SK-N-SH treated with all-trans-retinoic acid at 6 μM for 48 hours (cell line): Measurements from ENCODE around the gene CENPA.

ENCODE experiments used
- ATAC-seq: fragments of 200-7000 bp; cut with Tn5 transposase; 3 replicates; pipeline ENCODE4 v1.9.1; 2020; ENCODE audit warnings: mild to moderate bottlenecking, moderate library complexity
- ARNTL ChIP-seq: fragments of 450-650 bp; formaldehyde crosslinking; IDR thresholded peaks from 2 replicates; pipeline ENCODE4 v1.5.0; 2020; ENCODE audit warnings: low read depth, mild to moderate bottlenecking, moderate library complexity, borderline replicate concordance
- BACH2 ChIP-seq: fragments of 250-450 bp; sonication (Bioruptor Pico); IDR thresholded peaks from 2 replicates; pipeline ENCODE4 v1.9.0; 2021; ENCODE audit warnings: mild to moderate bottlenecking, borderline replicate concordance
- CREB5 ChIP-seq: fragments of 250-450 bp; sonication (Bioruptor Pico); IDR thresholded peaks from 2 replicates; pipeline ENCODE4 v1.5.1; 2020; ENCODE audit warnings: low read depth, mild to moderate bottlenecking, moderate library complexity
- CSDC2 ChIP-seq: fragments of 250-450 bp; sonication (Bioruptor Pico); IDR thresholded peaks from 2 replicates; pipeline ENCODE4 v1.5.0; 2020; ENCODE audit warnings: mild to moderate bottlenecking, moderate library complexity
- CSRNP3 ChIP-seq: fragments of 250-450 bp; sonication (Bioruptor Pico); IDR thresholded peaks from 2 replicates; pipeline ENCODE4 v1.5.1; 2021; ENCODE audit warnings: mild to moderate bottlenecking, moderate library complexity
- ESRRG ChIP-seq: fragments of 250-450 bp; sonication (Bioruptor Pico); IDR thresholded peaks from 2 replicates; pipeline ENCODE4 v1.6.1; 2021; ENCODE audit warnings: mild to moderate bottlenecking
- GLIS3 ChIP-seq: fragments of 250-450 bp; sonication (Bioruptor Pico); IDR thresholded peaks from 2 replicates; pipeline ENCODE4 v1.5.0; 2020; ENCODE audit warnings: mild to moderate bottlenecking, moderate library complexity
- ISL1 ChIP-seq: fragments of 250-450 bp; sonication (Bioruptor Pico); IDR thresholded peaks from 2 replicates; pipeline ENCODE4 v2.1.2; 2022; ENCODE audit warnings: mild to moderate bottlenecking, moderate library complexity
- OSR1 ChIP-seq: fragments of 250-450 bp; sonication (Bioruptor Pico); IDR thresholded peaks from 2 replicates; pipeline ENCODE4 v1.8.0; 2022; ENCODE audit warnings: moderate library complexity, mild to moderate bottlenecking, inconsistent platforms
- PATZ1 ChIP-seq: fragments of 250-450 bp; sonication (Bioruptor Pico); IDR thresholded peaks from 2 replicates; pipeline ENCODE4 v1.8.0; 2020; ENCODE audit warnings: mild to moderate bottlenecking, moderate library complexity, borderline replicate concordance
- POU6F1 ChIP-seq: fragments of 250-450 bp; sonication (Bioruptor Pico); IDR thresholded peaks from 2 replicates; pipeline ENCODE4 v1.8.0; 2021; ENCODE audit warnings: low read depth, mild to moderate bottlenecking, moderate library complexity, borderline replicate concordance
- PPARA ChIP-seq: fragments of 250-450 bp; sonication (Bioruptor Pico); IDR thresholded peaks from 2 replicates; pipeline ENCODE4 v1.5.0; 2020; ENCODE audit warnings: mild to moderate bottlenecking, borderline replicate concordance
- RARB ChIP-seq: fragments of 250-450 bp; sonication (Bioruptor Pico); IDR thresholded peaks from 2 replicates; pipeline ENCODE4 v1.8.0; 2021; ENCODE audit warnings: mild to moderate bottlenecking, moderate library complexity
- SNAI2 ChIP-seq: fragments of 250-450 bp; sonication (Bioruptor Pico); IDR thresholded peaks from 2 replicates; pipeline ENCODE4 v1.5.0; 2020; ENCODE audit warnings: mild to moderate bottlenecking, moderate library complexity
- TCF4 ChIP-seq: fragments of 250-450 bp; sonication (Bioruptor Pico); IDR thresholded peaks from 2 replicates; pipeline ENCODE4 v1.8.0; 2021; ENCODE audit warnings: mild to moderate bottlenecking, moderate library complexity, borderline replicate concordance
- TOX ChIP-seq: fragments of 250-450 bp; sonication (Bioruptor Pico); IDR thresholded peaks from 2 replicates; pipeline ENCODE4 v1.8.0; 2021; ENCODE audit warnings: mild to moderate bottlenecking, moderate library complexity, borderline replicate concordance
- ZC3H10 ChIP-seq: fragments of 250-450 bp; sonication (Bioruptor Pico); IDR thresholded peaks from 2 replicates; pipeline ENCODE4 v1.5.1; 2021; ENCODE audit warnings: mild to moderate bottlenecking, moderate library complexity
- ZFP3 ChIP-seq: fragments of 250-450 bp; sonication (Bioruptor Pico); IDR thresholded peaks from 2 replicates; pipeline ENCODE4 v1.5.0; 2020; ENCODE audit warnings: mild to moderate bottlenecking, moderate library complexity
- ZNF565 ChIP-seq: fragments of 450-650 bp; formaldehyde crosslinking; conservative IDR thresholded peaks from 2 replicates; pipeline ENCODE4 v1.5.0; 2020; ENCODE audit warnings: low read depth, mild to moderate bottlenecking, moderate library complexity
- ZNF70 ChIP-seq: fragments of 450-650 bp; formaldehyde crosslinking; IDR thresholded peaks from 2 replicates; pipeline ENCODE4 v1.5.0; 2020; ENCODE audit warnings: mild to moderate bottlenecking, moderate library complexity
- ZNF8 ChIP-seq: fragments of 450-650 bp; formaldehyde crosslinking; IDR thresholded peaks from 2 replicates; pipeline ENCODE4 v1.5.0; 2020; ENCODE audit warnings: mild to moderate bottlenecking, moderate library complexity

CENPA gene

GRCh38 chr2:26767129-26767528 lies 18.7 kb upstream of the CENPA start:
- ATAC-seq: no peak
- TF ChIP-seq ARNTL (CRISPR knock-in tag): no peak
- no peak for TF ChIP-seq PATZ1 (CRISPR knock-in tag)
- TF ChIP-seq ZNF565 (CRISPR knock-in tag): no peak
- no peak for TF ChIP-seq ZC3H10 (CRISPR knock-in tag)
- TF ChIP-seq ZNF70 (CRISPR knock-in tag): no peak
- no peak for TF ChIP-seq POU6F1 (CRISPR knock-in tag)
- no peak for TF ChIP-seq GLIS3 (CRISPR knock-in tag)

DNA sequence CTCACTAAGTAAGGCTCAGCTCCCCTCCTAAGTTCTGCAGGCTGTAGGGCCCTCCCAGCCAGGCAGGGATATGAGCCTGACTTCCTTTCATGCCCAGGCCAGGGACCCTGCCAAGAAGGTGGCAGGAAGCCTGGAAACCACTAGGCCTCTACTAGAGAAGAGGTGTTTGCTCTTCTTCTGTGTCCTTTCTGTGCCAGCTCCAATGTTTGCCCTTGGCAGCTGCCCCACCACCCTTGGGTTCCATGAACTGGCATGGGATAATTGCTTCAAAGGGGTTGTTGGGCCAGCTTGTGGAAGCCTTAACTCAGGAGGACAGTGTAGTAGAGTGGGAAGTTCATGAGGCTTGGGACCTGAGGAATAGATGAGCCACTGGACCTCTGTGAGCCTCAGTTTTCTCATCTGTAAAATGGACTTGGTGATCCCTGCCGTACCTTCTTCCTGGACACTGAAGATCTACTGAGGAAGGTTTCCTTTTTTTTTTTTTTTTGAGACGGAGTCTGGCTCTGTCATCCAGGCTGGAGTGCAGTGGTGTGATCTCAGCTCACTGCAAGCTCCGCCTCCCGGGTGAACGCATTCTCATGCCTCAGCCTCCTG lies 17.9 kb upstream of the CENPA start:
- TF ChIP-seq CREB5 (CRISPR knock-in tag) (no peak), CSDC2 (CRISPR knock-in tag) (no peak), TOX (CRISPR knock-in tag) (no peak), ZNF8 (CRISPR knock-in tag) (no peak), OSR1 (CRISPR knock-in tag) (no peak), RARB (CRISPR knock-in tag) (no peak), SNAI2 (CRISPR knock-in tag) (no peak), ZFP3 (CRISPR knock-in tag) (no peak), POU6F1 (CRISPR knock-in tag) (no peak), CSRNP3 (CRISPR knock-in tag) (no peak), TCF4 (CRISPR knock-in tag) (no peak), ESRRG (CRISPR knock-in tag) (no peak)
- TF ChIP-seq, all 23 proteins: peak for 0
- ATAC-seq: no peak

DNA sequence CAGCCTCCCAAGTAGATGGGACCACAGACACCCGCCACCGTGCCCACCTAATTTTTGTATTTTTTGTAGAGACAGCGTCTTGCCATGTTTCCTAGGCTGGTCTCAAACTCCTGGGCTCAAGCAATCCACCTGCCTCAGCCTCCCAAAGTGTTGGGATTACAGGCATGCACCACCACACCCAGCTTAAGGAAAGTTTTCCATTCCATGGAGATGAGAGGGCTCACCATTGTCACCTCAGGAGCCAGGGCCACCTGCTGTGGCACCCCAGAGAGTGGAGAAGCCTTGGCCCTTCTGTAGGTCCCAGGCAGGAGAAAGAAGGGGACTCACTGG lies 17.1 kb upstream of the CENPA start:
- no peak for ATAC-seq
- TF ChIP-seq ZFP3 (CRISPR knock-in tag): no peak
- no peak for TF ChIP-seq BACH2 (CRISPR knock-in tag)

DNA sequence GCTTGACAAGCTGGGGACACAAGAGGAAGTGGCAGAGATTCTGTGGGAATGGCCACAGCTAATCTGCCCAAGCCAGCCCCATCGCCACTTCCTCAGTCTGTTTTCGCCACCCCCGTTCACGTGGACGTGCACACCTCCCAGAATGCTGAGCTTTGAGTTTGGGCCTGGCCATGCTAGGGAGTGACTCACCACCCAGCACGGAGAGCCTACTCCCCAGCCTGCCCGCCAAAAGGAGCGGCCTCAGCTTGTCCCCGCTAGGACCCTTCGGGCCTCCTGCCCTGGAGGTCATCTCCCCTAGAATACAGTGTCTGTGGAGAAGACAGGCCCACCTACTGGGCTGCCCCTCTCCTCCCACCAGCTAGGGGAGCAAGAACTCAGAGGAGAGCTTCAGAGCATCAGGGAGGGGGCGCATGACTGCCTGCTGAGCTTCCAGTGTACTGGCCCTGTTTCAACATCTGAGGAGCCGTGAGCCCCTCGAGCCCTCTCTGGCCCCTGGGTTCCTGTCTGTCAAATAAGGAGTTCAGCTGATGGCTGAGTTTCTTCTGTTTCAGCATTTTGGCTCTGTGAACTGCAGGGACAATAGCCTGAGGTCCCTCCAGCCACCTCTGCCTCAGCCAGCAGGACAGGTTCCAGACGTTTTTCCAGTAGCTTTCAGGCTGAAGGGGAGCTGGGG lies 16.6 kb upstream of the CENPA start:
- TF ChIP-seq RARB (CRISPR knock-in tag): no peak
- no peak for TF ChIP-seq PPARA (CRISPR knock-in tag)
- TF ChIP-seq ESRRG (CRISPR knock-in tag): no peak
- no peak for TF ChIP-seq ISL1 (CRISPR knock-in tag)
- no peak for TF ChIP-seq SNAI2 (CRISPR knock-in tag)
- TF ChIP-seq OSR1 (CRISPR knock-in tag): no peak
- ATAC-seq: no peak
